GM19438 (cell line): ENCODE measurements around the gene COPZ2.
"Not testable (repeated sequence)": the region's sequence is repeated elsewhere in the genome, so short reads cannot be mapped to it uniquely, and the experiment has no call there.

ENCODE experiments used
- ATAC-seq: cut with Tn5 transposase; IDR thresholded peaks from one replicate; pipeline ENCODE4 v1.9.1; 2021; ENCODE audit warnings: low read depth; ENCODE audit not compliant: unreplicated experiment

Gene COPZ2

GRCh38 chr17:47989700-47990099, 47.9 kb downstream of the COPZ2 start:
- ATAC-seq, result no peak

- ATAC-seq, result no peak
Measured at GRCh38 chr17:47989159-47989558, 48.4 kb downstream of the COPZ2 start.

DNA sequence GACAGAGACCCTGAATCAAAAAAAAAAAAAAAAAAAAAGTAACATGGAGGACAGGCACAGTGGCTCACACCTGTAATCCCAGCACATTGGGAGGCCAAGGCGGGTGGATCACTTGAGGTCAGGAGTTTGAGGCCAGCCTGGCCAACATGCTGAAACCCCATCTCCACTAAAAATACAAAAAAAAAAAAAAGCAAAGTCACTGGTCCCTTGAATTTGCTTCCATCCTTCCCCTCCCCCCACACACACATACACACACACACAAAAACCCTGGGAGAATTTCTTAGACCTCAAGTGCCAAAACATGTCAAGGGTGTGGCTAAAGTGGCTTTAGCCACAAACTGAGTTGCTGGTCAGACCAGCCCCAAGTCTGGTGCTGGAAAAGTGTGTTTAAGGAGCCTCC, 49.2 kb downstream of the COPZ2 start:
- not testable (repeated sequence) for ATAC-seq

DNA sequence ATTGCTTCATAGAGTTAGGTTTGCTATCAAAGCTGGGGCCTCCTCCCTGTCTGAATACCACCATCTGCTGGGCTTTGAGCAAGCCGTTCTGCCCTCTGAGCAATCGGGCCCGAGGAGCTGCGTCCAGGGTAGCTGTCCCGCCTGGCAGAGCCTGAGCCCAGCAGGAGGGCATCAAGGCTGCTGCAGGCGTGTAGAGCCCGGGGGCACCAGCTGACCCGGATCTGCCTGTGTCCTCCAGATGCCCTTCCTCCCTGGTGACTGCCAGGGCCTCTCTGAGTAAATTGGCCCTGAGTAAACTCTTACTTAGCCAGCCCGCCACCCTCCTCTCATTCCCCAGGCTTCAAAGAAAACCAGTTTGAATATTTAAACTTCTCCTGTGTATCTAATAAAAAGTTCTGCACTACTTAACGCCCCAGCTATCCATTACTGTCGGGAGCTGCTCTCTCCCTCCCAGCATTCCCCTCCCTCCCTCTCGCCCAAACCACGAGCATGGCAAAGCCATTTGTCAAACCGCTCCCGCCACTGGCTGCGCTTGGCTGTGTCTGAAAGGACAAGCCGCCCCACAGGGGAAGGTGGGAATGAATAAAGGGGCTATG, 50.3 kb downstream of the COPZ2 start:
- ATAC-seq, result no peak

DNA sequence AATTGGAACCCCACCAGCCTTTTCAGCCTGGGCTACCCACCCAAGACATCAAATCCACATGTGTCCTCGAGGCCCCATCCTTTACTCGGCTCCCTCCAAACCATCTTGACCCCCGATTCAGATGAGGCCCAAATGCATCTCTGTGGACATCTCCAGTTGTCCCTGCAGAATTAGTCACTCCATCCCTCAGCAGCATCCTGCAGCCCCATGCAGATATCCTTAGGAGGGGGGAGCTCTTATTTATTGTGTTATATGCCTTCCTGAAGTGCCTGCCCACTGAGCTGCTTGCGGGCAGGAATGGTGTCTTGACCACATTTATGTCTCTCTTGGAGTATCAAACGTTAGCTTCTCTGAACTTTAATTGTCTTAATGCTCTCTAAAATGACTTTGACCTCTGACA, 51.1 kb downstream of the COPZ2 start:
- no peak for ATAC-seq

DNA sequence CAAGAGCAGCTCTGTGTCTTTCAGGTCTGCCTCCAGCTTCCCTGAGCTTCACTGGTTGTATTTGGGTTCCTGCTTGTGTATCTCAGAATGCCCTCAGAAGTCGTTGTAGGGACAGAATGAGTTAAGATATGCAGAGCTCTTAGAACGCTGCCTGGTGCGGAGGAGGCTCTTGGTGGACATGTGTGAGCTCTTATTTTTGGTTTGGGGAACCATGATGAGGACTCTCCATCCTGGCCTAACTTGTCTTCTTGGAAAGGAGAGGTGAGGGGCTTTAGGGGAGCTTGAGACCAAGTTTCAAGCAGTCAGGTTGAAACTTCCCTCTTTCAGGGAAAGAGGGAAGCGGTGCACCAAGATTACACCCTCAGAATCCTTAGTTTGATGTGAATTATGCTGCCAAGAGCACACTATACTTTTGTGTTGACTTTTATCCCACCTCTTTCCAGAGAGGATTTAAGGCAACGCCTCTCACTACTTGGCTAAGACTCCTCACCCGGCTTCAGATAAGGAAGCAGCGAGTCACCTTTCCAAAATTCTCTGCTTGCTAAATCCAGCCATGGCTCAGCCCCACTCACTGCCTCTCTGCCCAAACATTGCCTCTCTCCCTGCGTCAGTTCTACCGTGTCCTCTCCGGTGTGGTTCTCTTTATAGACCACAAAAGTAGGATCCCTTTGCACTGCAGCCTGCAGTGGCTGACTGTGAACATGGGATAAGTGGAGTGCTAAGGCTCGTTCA, 53.9 kb downstream of the COPZ2 start:
- no peak for ATAC-seq

DNA sequence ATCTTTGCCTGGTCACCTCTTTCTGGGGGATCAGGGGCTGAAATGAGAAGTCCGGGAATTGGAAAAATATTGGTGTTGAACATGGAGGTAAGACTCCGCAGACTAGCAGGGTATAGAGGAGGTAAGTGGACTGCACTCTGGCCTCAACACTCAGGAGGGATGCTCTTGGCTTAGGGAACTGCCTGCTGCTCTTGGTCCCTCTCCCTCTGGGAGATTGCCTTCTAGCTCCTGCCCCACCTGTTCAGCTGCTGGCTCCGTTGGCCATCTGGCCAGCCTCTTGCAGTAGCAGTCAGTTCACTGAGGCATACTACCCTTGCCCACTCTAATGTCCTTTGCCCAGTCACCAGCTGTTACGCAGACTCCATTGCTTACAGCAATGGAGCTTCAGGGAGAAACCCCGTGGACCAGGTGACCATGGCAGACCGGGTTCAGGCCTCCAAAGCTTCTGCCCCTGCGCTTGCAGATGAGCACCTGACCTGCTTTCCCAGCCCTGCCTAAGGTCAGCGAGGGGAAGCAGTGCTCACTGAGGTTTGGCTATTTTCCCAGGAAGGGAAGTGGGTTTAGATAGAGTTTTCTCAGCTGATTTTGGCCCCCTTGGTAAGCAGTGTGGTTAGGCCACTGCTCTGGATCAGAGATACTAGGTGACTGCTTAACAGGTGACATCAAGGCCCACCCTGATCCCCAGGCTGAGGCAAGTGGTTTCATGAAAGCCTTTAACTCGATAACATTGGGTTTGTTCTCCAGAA, 54.8 kb downstream of the COPZ2 start:
- ATAC-seq, result no peak

DNA sequence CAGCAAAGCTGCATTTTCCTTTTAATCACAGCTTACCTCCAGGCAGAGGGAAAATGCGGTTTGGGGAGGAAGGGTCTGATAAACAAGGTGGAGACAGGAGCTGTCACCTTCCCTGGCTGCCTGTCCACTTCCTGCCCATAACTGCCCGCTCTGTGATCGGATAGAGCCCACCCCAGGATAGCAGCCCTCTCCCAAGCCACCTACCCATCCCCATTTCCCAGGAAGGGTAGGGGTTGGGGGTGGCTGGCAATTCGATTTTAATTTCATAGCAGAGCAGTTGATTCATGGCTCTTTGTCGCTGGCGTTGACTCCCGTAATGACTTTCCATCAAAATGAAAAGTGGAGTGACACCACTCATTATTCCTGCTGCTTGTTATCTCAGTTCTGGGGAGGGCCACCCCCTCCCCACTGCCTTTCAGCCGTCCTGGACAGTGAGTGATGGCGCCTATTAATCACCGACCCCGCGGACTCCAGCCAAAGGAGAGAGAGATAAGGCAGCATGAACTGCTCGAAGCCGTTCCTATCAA, 55.4 kb downstream of the COPZ2 start:
- no peak for ATAC-seq

DNA sequence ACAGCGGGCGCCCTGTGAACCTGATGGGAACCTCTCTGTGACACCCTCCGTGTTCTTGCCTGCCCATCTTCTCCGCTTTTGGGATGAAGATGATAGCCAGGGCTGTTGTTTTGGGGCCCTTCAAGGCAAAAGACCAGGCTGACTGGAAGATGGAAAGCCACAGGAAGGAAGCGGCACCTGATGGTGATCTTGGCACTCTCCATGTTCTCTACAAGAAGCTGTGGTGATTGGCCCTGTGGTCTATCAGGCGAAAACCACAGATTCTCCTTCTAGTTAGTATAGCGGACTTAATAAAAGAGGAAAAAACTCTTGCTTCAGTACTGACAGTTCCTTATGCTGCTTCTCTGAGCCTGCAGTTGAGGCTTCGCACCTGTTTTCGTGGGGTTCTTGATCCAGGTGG, 56.1 kb downstream of the COPZ2 start:
- ATAC-seq, result no peak

GRCh38 chr17:47980541-47980940, 57.1 kb downstream of the COPZ2 start:
- no peak for ATAC-seq

- ATAC-seq, result no peak
Measured at GRCh38 chr17:47978324-47978723, 59.3 kb downstream of the COPZ2 start.
